Measurements from ENCODE around the gene NCL.
"Not testable (repeated sequence)": the region's sequence is repeated elsewhere in the genome, so short reads cannot be mapped to it uniquely, and the experiment has no call there.

The NCL gene

DNA sequence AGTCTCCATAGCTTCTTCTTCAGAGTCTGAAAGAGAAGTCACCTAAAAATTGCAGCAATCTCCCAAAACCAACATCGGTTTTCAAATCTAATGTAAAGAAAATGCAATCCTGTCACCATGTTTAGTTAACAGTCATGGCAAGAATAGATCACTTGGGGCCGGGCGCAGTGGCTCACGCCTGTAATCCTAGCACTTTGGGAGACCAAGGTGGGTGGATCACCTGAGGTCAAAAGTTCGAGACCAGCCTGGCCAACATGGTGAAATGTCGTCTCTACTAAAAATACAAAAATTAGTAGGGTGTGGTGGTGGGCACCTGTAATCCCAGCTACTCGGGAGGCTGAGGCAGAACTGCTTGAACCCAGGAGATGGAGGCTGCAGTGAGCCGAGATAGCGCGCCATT lies 3.4 kb downstream of the NCL start:
- not testable (repeated sequence) for H3K9ac ChIP-seq (ENCODE audit: low read depth, low read length); H3K4me1 ChIP-seq (ENCODE audit: insufficient read depth, low read length); H3K9me3 ChIP-seq (ENCODE audit: control insufficient read depth, insufficient read depth, low read length)
- H3K36me3 ChIP-seq (ENCODE audit: insufficient read depth, low read length): peaks cover 72% of the 10 kb centered on the region

GRCh38 chr2:231460073-231460835 lies 4.0 kb downstream of the NCL start:
- Histone ChIP-seq H3K36me3 (ENCODE audit: insufficient read depth, low read length) (peaks cover 78% of the 10 kb centered on the region), H3K9ac (ENCODE audit: low read depth, low read length) (no peak overlapping the region), H3K9me3 (ENCODE audit: control insufficient read depth, insufficient read depth, low read length) (no peaks in the 10 kb centered on the region; the same call in 1 of the 2 replicates), H3K4me1 (ENCODE audit: insufficient read depth, low read length) (peaks cover 9% of the 10 kb centered on the region)

GRCh38 chr2:231458368-231458767 lies 5.9 kb downstream of the NCL start:
- Histone ChIP-seq H3K36me3 (ENCODE audit: insufficient read depth, low read length) (peaks cover 86% of the 10 kb centered on the region), H3K9me3 (ENCODE audit: control insufficient read depth, insufficient read depth, low read length) (no peaks in the 10 kb centered on the region), H3K9ac (ENCODE audit: low read depth, low read length) (no peak overlapping the region), H3K4me1 (ENCODE audit: insufficient read depth, low read length) (peaks cover 9% of the 10 kb centered on the region)

DNA sequence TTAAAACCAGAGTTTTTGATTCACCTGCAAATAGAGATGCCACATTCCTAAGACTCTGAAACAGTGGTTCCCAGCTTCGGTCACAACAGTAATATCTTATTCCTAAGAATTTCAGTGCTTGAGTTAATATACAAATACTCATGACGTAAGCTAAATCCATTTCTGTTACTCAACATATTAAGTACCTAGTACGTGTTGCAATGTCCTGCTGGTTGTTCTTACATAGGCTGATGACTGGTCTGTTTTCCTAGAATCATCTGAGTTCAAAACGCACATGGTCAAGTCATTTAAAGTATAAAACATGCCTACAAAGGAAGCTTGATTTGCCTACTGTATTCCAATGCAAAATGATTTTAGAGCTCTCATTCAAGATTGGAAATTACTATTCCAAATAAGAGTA lies 7.2 kb downstream of the NCL start:
- Histone ChIP-seq H3K36me3 (ENCODE audit: insufficient read depth, low read length) (peaks cover 75% of the 10 kb centered on the region), H3K9ac (ENCODE audit: low read depth, low read length) (no peak overlapping the region), H3K4me1 (ENCODE audit: insufficient read depth, low read length) (no peaks in the 10 kb centered on the region), H3K9me3 (ENCODE audit: control insufficient read depth, insufficient read depth, low read length) (no peaks in the 10 kb centered on the region)

DNA sequence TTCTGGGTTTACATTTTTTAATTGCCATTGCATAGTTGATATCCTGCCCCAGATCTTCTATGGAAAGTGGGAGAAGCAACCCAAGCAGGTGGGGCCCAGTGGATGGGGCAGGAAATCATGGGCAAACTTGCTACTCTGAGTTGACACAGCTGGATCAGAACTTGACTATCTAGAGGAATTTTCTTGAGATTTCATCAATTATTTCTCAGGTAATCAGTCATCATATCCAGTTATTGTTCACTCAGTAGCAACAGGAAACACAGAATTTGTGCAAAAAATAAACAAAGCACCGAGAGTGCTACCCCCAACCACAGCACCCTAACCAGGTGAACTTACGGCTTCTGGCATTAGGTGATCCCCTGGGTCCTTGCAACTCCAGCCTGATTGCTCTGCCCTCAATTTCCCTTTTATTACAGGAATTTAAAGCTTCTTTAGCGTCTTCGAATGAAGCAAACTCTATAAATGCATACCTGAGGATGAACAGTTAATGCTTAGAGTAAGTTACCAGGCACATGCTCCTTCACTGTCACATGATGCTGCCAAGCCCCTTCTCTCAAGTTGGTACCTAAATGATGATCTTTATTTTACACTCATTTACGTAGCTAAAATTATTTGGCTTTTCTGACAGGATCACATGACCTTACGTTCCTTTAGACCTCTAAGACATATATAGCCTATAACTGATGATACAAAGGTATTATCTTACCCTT lies 7.8 kb downstream of the NCL start:
- Histone ChIP-seq H3K9ac (ENCODE audit: low read depth, low read length) (no peak overlapping the region), H3K4me1 (ENCODE audit: insufficient read depth, low read length) (no peaks in the 10 kb centered on the region), H3K36me3 (ENCODE audit: insufficient read depth, low read length) (peaks cover 72% of the 10 kb centered on the region), H3K9me3 (ENCODE audit: control insufficient read depth, insufficient read depth, low read length) (no peaks in the 10 kb centered on the region)

GRCh38 chr2:231455890-231456289 lies 8.4 kb downstream of the NCL start:
- H3K9ac ChIP-seq (ENCODE audit: low read depth, low read length): no peak overlapping the region

GRCh38 chr2:231455222-231455621 lies 9.1 kb downstream of the NCL start:
- peaks cover 61% of the 10 kb centered on the region for H3K36me3 ChIP-seq (ENCODE audit: insufficient read depth, low read length)
- H3K4me1 ChIP-seq (ENCODE audit: insufficient read depth, low read length): no peaks in the 10 kb centered on the region
- no peaks in the 10 kb centered on the region for H3K9me3 ChIP-seq (ENCODE audit: control insufficient read depth, insufficient read depth, low read length)
- no peak overlapping the region for H3K9ac ChIP-seq (ENCODE audit: low read depth, low read length)

More at GRCh38 chr2:231455890-231456289, 8.4 kb downstream of the NCL start:
- no peaks in the 10 kb centered on the region for H3K9me3 ChIP-seq (ENCODE audit: control insufficient read depth, insufficient read depth, low read length)
- peaks cover 68% of the 10 kb centered on the region for H3K36me3 ChIP-seq (ENCODE audit: insufficient read depth, low read length)
- H3K4me1 ChIP-seq (ENCODE audit: insufficient read depth, low read length): no peaks in the 10 kb centered on the region

- Histone ChIP-seq H3K9ac (ENCODE audit: low read depth, low read length) (no peak overlapping the region), H3K36me3 (ENCODE audit: insufficient read depth, low read length) (peaks cover 53% of the 10 kb centered on the region), H3K4me1 (ENCODE audit: insufficient read depth, low read length) (no peaks in the 10 kb centered on the region), H3K9me3 (ENCODE audit: control insufficient read depth, insufficient read depth, low read length) (no peaks in the 10 kb centered on the region)
Observed at GRCh38 chr2:231454361-231454791, 9.9 kb downstream of the NCL start.

- Histone ChIP-seq H3K4me1 (ENCODE audit: insufficient read depth, low read length) (no peaks in the 10 kb centered on the region), H3K9ac (ENCODE audit: low read depth, low read length) (no peak overlapping the region), H3K36me3 (ENCODE audit: insufficient read depth, low read length) (peaks cover 39% of the 10 kb centered on the region), H3K9me3 (ENCODE audit: control insufficient read depth, insufficient read depth, low read length) (no peaks in the 10 kb centered on the region)
Observed at GRCh38 chr2:231452799-231453508, 11.3 kb downstream of the NCL start.

DNA sequence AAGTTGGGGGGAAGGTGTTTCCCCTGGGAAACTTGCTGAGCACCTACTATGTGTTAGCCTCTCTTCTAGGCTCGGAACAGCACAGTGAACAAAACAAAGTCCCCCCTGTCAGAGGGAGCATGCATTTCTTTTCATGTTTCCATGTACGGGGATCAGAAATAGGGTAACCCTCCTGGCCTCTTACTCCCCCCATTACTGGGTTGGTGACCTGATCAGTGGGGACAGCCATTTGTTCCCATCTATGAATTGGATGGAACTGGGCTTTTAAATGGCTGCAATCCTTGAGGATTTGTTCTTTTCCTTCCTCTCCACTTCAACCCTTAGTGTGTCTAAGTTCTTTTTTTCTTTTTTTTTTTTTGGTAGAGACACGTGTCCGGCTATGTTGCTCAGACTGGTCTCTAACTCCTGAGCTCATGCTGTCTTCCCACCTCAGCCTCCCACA lies 13.7 kb downstream of the NCL start:
- H3K9ac ChIP-seq (ENCODE audit: low read depth, low read length): no peak overlapping the region
- H3K9me3 ChIP-seq (ENCODE audit: control insufficient read depth, insufficient read depth, low read length): no peaks in the 10 kb centered on the region
- H3K36me3 ChIP-seq (ENCODE audit: insufficient read depth, low read length): peaks cover 15% of the 10 kb centered on the region
- no peaks in the 10 kb centered on the region for H3K4me1 ChIP-seq (ENCODE audit: insufficient read depth, low read length)

DNA sequence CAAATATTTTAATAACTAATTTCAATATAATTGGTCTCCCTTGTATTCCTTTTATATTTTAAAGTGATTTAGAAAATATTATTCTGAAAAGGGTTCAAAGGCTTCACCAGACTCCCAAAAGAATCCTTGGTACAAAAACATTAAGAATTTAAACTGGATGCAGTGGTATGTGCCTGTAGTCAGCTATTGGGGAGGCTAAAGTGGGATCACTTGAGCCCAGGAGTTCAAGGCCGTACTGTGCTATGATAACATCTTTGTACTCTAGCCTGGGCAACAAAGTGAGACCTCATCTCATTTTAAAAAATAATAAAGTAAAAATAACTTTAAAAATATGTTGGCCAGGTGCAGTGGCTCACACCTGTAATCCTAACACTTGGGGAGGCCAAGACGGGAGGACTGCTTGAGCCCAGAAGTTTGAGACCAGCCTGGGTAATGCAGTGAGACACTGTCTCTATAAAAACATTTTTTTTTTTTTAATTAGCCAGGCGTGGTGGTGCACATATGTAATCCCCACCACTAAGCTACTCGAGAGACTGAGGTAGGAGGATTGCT lies 14.7 kb downstream of the NCL start:
- Histone ChIP-seq H3K36me3 (ENCODE audit: insufficient read depth, low read length) (peaks cover 5% of the 10 kb centered on the region; the same call in 1 of the 2 replicates), H3K9me3 (ENCODE audit: control insufficient read depth, insufficient read depth, low read length) (no peaks in the 10 kb centered on the region), H3K4me1 (ENCODE audit: insufficient read depth, low read length) (no peaks in the 10 kb centered on the region), H3K9ac (ENCODE audit: low read depth, low read length) (no peak overlapping the region)

- H3K9ac ChIP-seq (ENCODE audit: low read depth, low read length): no peak overlapping the region
- H3K9me3 ChIP-seq (ENCODE audit: control insufficient read depth, insufficient read depth, low read length): no peaks in the 10 kb centered on the region
- H3K4me1 ChIP-seq (ENCODE audit: insufficient read depth, low read length): no peaks in the 10 kb centered on the region
- no peaks in the 10 kb centered on the region for H3K36me3 ChIP-seq (ENCODE audit: insufficient read depth, low read length)
Observed at GRCh38 chr2:231436957-231437356, 27.3 kb downstream of the NCL start.

- no peaks in the 10 kb centered on the region for H3K4me1 ChIP-seq (ENCODE audit: insufficient read depth, low read length)
- peaks cover 10% of the 10 kb centered on the region for H3K9me3 ChIP-seq (ENCODE audit: control insufficient read depth, insufficient read depth, low read length)
- no peak overlapping the region for H3K9ac ChIP-seq (ENCODE audit: low read depth, low read length)
Observed at GRCh38 chr2:231433990-231434389, 30.3 kb downstream of the NCL start.

DNA sequence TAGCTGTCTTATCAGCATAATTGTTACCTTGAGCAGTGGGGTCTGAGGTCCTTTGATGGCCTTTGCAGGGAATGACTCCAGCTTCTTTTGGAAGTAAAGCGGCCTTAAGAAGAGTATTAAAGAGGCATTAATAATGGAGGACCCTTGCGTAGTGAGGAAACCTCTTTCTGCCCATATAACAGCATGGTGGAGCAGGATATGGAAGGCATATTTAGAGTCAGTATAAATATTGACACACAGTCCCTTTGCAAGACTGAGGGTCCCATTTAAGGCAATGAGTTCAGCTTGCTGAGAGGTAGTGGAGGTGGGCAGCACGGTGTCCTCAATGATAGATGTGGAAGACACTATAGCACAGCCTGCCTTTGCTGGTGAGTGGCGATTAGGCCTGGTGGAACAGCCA lies 32.7 kb downstream of the NCL start:
- Histone ChIP-seq H3K9ac (ENCODE audit: low read depth, low read length) (no peak overlapping the region), H3K4me1 (ENCODE audit: insufficient read depth, low read length) (no peaks in the 10 kb centered on the region), H3K9me3 (ENCODE audit: control insufficient read depth, insufficient read depth, low read length) (peaks cover 10% of the 10 kb centered on the region), H3K36me3 (ENCODE audit: insufficient read depth, low read length) (no peaks in the 10 kb centered on the region)

More at GRCh38 chr2:231433990-231434389, 30.3 kb downstream of the NCL start:
- no peaks in the 10 kb centered on the region for H3K36me3 ChIP-seq (ENCODE audit: insufficient read depth, low read length)
